GM12878 (cell line): Measurements from ENCODE around the gene PFN4. TPM values are rescaled to one million over a fixed set of nuclear protein-coding genes. Genes with fewer than 3 reads are reported as not detected.

ENCODE experiments used
- ATAC-seq: fragments of 200-7000 bp; cut with Tn5 transposase; 3 replicates; pipeline ENCODE4 v1.9.1; 2020; ENCODE audit warnings: mild to moderate bottlenecking, moderate library complexity
- BruUV-seq: library from RNA; stranded (reverse); fragments of 400-500 nt; replicated peaks from 2 replicates; lab custom pipeline; 2021; lab: Mats Ljungman, UMichigan
- CTCF ChIA-PET: fragments of 300-600 bp; sonication (Branson Sonifier 250); formaldehyde crosslinking; extraction: SDS; loops from one replicate; lab custom pipeline; 2021; ENCODE audit warnings: inconsistent platforms; lab: Yijun Ruan, JAX
- POLR2A ChIA-PET: fragments of 350-600 bp; formaldehyde crosslinking; extraction: SDS; loops from one replicate; lab custom pipeline; 2021; ENCODE audit warnings: inconsistent platforms; lab: Charles Lee
- RAD21 ChIA-PET: fragments of 300-600 bp; sonication (Branson Sonifier 250); formaldehyde crosslinking; loops from one replicate; lab custom pipeline; 2023; ENCODE audit warnings: antibody characterized with exemption; ENCODE audit not compliant: unreplicated experiment; lab: Charles Lee
- SMC1A ChIA-PET: fragments of 300-600 bp; sonication (Branson Sonifier 250); formaldehyde crosslinking; loops from one replicate; lab custom pipeline; 2023; ENCODE audit not compliant: unreplicated experiment, uncharacterized antibody; lab: Charles Lee
- DNase-seq: peaks from one replicate; pipeline ENCODE4 v3.0.0-alpha.2; 2011; ENCODE audit warnings: low read depth, low spot score
- FAIRE-seq: peaks from 3 replicates; lab custom pipeline; 2011; peaks lifted over from hg19 to GRCh38; lab: Jason Lieb, UNC
- H2AFZ ChIP-seq: 2 replicates; pipeline ENCODE4 v1.6.0; 2011; ENCODE audit warnings: low read depth, low read length, control low read depth; ENCODE audit not compliant: control insufficient read depth
- H3K27ac ChIP-seq: 2 replicates; pipeline ENCODE4 v1.5.1; 2011; ENCODE audit warnings: control low read depth; ENCODE audit not compliant: control insufficient read depth, insufficient read depth
- H3K27me3 ChIP-seq, 2 experiments: replicated peaks in 1 of 2; 2 replicates each; pipeline versions ENCODE4 v1.6.0 to v1.6.1; 2011; ENCODE audit warnings: low read length in 1 of 2; ENCODE audit not compliant: control insufficient read depth in 2 of 2, insufficient read depth in 2 of 2
- H3K36me3 ChIP-seq, 2 experiments: 2 replicates each; pipeline ENCODE4 v1.5.1; 2011; ENCODE audit warnings: low read length in 1 of 2; ENCODE audit not compliant: control insufficient read depth in 2 of 2, insufficient read depth in 2 of 2
- H3K4me1 ChIP-seq: 2 replicates; pipeline ENCODE4 v1.6.1; 2011; ENCODE audit warnings: mild to moderate bottlenecking, low read length, moderate library complexity, mixed read lengths; ENCODE audit not compliant: control insufficient read depth, insufficient read depth
- H3K4me2 ChIP-seq: 2 replicates; pipeline ENCODE4 v1.6.0; 2011; ENCODE audit warnings: control low read depth; ENCODE audit not compliant: control insufficient read depth, insufficient read depth
- H3K4me3 ChIP-seq: fragments of 200-600 bp; sonication (generic); 2 replicates; pipeline ENCODE4 v1.5.1; 2016
- H3K79me2 ChIP-seq: 2 replicates; pipeline ENCODE4 v1.6.0; 2011; ENCODE audit warnings: low read length; ENCODE audit not compliant: control insufficient read depth, insufficient read depth
- H3K9ac ChIP-seq: 2 replicates; pipeline ENCODE4 v1.8.0; 2011; ENCODE audit warnings: low read length, control low read depth, mixed read lengths; ENCODE audit not compliant: control insufficient read depth, insufficient read depth
- H3K9me3 ChIP-seq: replicated peaks from 3 replicates; pipeline ENCODE4 v1.5.1; 2011; ENCODE audit warnings: mild to moderate bottlenecking, low read length; ENCODE audit not compliant: control insufficient read depth, insufficient read depth
- H4K20me1 ChIP-seq: 2 replicates; pipeline ENCODE4 v1.6.0; 2011; ENCODE audit not compliant: control insufficient read depth, insufficient read depth
- BACH1 ChIP-seq: fragments of 450-650 bp; IDR thresholded peaks from 2 replicates; pipeline ENCODE4 v1.6.1; 2017; ENCODE audit warnings: mild to moderate bottlenecking, borderline replicate concordance
- BMI1 ChIP-seq: fragments of 450-650 bp; IDR thresholded peaks from 2 replicates; pipeline ENCODE4 v1.6.1; 2016; ENCODE audit warnings: mild to moderate bottlenecking, moderate library complexity, borderline replicate concordance
- CHD4 ChIP-seq: fragments of 200-600 bp; sonication (generic); IDR thresholded peaks from 2 replicates; pipeline ENCODE4 v1.6.1; 2016; ENCODE audit warnings: mild to moderate bottlenecking
- IKZF1 ChIP-seq: fragments of 450-650 bp; conservative IDR thresholded peaks from 2 replicates; pipeline ENCODE4 v1.6.1; 2017; ENCODE audit warnings: antibody characterized with exemption, mild to moderate bottlenecking
- IRF3 ChIP-seq: fragments of 450-650 bp; IDR thresholded peaks from 2 replicates; pipeline ENCODE4 v1.6.1; 2014; ENCODE audit warnings: mild to moderate bottlenecking
- KDM1A ChIP-seq: fragments of 200-600 bp; sonication (generic); IDR thresholded peaks from 2 replicates; pipeline ENCODE4 v1.6.1; 2016; ENCODE audit warnings: borderline replicate concordance
- MXI1 ChIP-seq: fragments of 150-350 bp; IDR thresholded peaks from 2 replicates; pipeline ENCODE4 v1.6.1; 2011; ENCODE audit warnings: low read depth, mild to moderate bottlenecking, inconsistent platforms, low read length, improper control_type of control experiment
- POLR2AphosphoS5 ChIP-seq: IDR thresholded peaks from 2 replicates; pipeline ENCODE4 v1.6.1; 2011; ENCODE audit warnings: mild to moderate bottlenecking, low read length, inconsistent platforms
- RBBP5 ChIP-seq: fragments of 200-600 bp; sonication (generic); conservative IDR thresholded peaks from 2 replicates; pipeline ENCODE4 v1.6.1; 2016
- SKIL ChIP-seq: fragments of 450-650 bp; IDR thresholded peaks from 2 replicates; pipeline ENCODE4 v1.6.1; 2017; ENCODE audit warnings: mild to moderate bottlenecking, low read depth, inconsistent platforms; ENCODE audit not compliant: poor library complexity, severe bottlenecking
- ZNF217 ChIP-seq: fragments of 450-650 bp; IDR thresholded peaks from 2 replicates; pipeline ENCODE4 v1.6.1; 2017; ENCODE audit warnings: antibody characterized with exemption, mild to moderate bottlenecking
- ZNF24 ChIP-seq: fragments of 450-650 bp; IDR thresholded peaks from 2 replicates; pipeline ENCODE4 v1.6.1; 2017; ENCODE audit warnings: antibody characterized with exemption, mild to moderate bottlenecking
- WGBS: methylation state at CpG from one replicate; pipeline ENCODE4 v1.1.6; 2016; ENCODE audit warnings: low lambda C conversion rate; ENCODE audit not compliant: insufficient replicate concordance, insufficient coverage; ENCODE audit errors: missing lambda C conversion rate; 5-methylcytosine and 5-hydroxymethylcytosine counted together
- in situ Hi-C: fragments of 300-500 bp; cut with MboI; formaldehyde crosslinking; loops from 9 replicates; pipeline ENCODE4 v1.14.3; 2018; ENCODE audit warnings: mixed read lengths
- intact Hi-C: fragments of 100-400 bp; cut with micrococcal nuclease; formaldehyde crosslinking; loops from one replicate; pipeline ENCODE4 v1.14.2; 2022; ENCODE audit not compliant: unreplicated experiment
- polyA plus RNA-seq, 11 experiments: library from polyadenylated mRNA; depleted of rRNA in 4 of 11; unstranded in 6 of 11; stranded (reverse) in 5 of 11; fragments of >200 nt; fragmentation: Nextera tagmentation in 4 of 11; fragmentation: Illumina TruSeq in 1 of 11; extraction: Ambion mirVana in 4 of 11; extraction: Trizol in 1 of 11; gene quantifications; 1 replicate in 1 of 11; 2 replicates in 10 of 11; pipeline versions ENCODE4 v1.2.1 to v1.2.3, GENCODE V29; 2011 to 2016; ENCODE audit warnings: inconsistent platforms in 2 of 11, missing spikeins in 2 of 11, low read depth in 1 of 11
- total RNA-seq, 4 experiments: library from RNA; depleted of rRNA in 3 of 4; stranded (reverse); fragments of >200 nt in 3 of 4; fragmentation: Illumina TruSeq in 1 of 4; extraction: Trizol in 1 of 4; gene quantifications; 2 replicates each; pipeline versions ENCODE4 v1.2.1 to v1.2.3, GENCODE V29; 2013 to 2021
- TF ChIP-seq, protein P1 (sequence below): IDR thresholded peaks from 2 replicates; pipeline ENCODE4 v1.6.1; 2012; ENCODE audit warnings: low read depth, low read length, improper control_type of control experiment

The PFN4 gene
- total and polyA plus RNA-seq, 10 of the 15 experiments (the other 5 are each of a cell fraction or from before 2014, with no cell fraction given), result 0.12 to 2.1 (median 1.0) TPM

- Histone ChIP-seq H3K4me2 (peak overlapping the region; percentile 89), H3K79me2 (peaks cover 27% of the 10 kb centered on the region), H2AFZ (no peak overlapping the region), H3K27ac (peak overlapping the region; percentile 85; the same call in 1 of the 2 replicates), H4K20me1 (no peaks in the 10 kb centered on the region), H3K27me3 (no peaks in the 10 kb centered on the region), H3K36me3 (no peaks in the 10 kb centered on the region; a peak in 1 of 4 replicates), H3K9me3 (no peaks in the 10 kb centered on the region; the same call in 2 of the 3 replicates), H3K4me1 (peaks cover 9% of the 10 kb centered on the region), H3K9ac (peak overlapping the region; percentile 93), H3K4me3 (peak overlapping the region; percentile 89)
- ChIA-PET CTCF (no interaction called here), RAD21 (interaction anchor here (0.7 to 2.6 kb wide), 2 partner anchors 9 to 149 kb away, joined by 3 to 45 read pairs; partner anchors contain the start of genes ATAD2B and TP53I3), SMC1A (no interaction called here), POLR2A (no interaction called here)
- ATAC-seq (no peak), FAIRE-seq (no peak), DNase-seq (no peak)
- in situ Hi-C loops (no loop called here), intact Hi-C loops (no loop called here)
- 26% methylated on average over 4 of the region's 5 CpGs for WGBS
- TF ChIP-seq CHD4, result no peak
- no peak for TF ChIP-seq ZNF217
- no peak for TF ChIP-seq IRF3
- no peak for TF ChIP-seq RBBP5
- no peak for TF ChIP-seq POLR2AphosphoS5
- TF ChIP-seq MXI1, result no peak
- TF ChIP-seq BMI1, result no peak
- no peak for TF ChIP-seq SKIL
- TF ChIP-seq IKZF1, result no peak
- TF ChIP-seq KDM1A, result no peak
- TF ChIP-seq ZNF24, result no peak
- no peak for TF ChIP-seq BACH1
- TF ChIP-seq, protein P1, sequence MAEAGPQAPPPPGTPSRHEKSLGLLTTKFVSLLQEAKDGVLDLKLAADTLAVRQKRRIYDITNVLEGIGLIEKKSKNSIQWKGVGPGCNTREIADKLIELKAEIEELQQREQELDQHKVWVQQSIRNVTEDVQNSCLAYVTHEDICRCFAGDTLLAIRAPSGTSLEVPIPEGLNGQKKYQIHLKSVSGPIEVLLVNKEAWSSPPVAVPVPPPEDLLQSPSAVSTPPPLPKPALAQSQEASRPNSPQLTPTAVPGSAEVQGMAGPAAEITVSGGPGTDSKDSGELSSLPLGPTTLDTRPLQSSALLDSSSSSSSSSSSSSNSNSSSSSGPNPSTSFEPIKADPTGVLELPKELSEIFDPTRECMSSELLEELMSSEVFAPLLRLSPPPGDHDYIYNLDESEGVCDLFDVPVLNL, result no peak
- no TSS peak for BruUV-seq
Observed at GRCh38 chr2:24075259-24075658, 47.9 kb downstream of the PFN4 start.
